SK-N-SH treated with all-trans-retinoic acid at 6 μM for 48 hours (cell line): Measurements from ENCODE around the gene ZBTB7B.

Experiments
- ARNTL ChIP-seq: fragments of 450-650 bp; formaldehyde crosslinking; IDR thresholded peaks from 2 replicates; pipeline ENCODE4 v1.5.0; 2020; ENCODE audit warnings: low read depth, mild to moderate bottlenecking, moderate library complexity, borderline replicate concordance
- BACH2 ChIP-seq: fragments of 250-450 bp; sonication (Bioruptor Pico); IDR thresholded peaks from 2 replicates; pipeline ENCODE4 v1.9.0; 2021; ENCODE audit warnings: mild to moderate bottlenecking, borderline replicate concordance
- GLIS3 ChIP-seq: fragments of 250-450 bp; sonication (Bioruptor Pico); IDR thresholded peaks from 2 replicates; pipeline ENCODE4 v1.5.0; 2020; ENCODE audit warnings: mild to moderate bottlenecking, moderate library complexity
- OSR1 ChIP-seq: fragments of 250-450 bp; sonication (Bioruptor Pico); IDR thresholded peaks from 2 replicates; pipeline ENCODE4 v1.8.0; 2022; ENCODE audit warnings: moderate library complexity, mild to moderate bottlenecking, inconsistent platforms
- RARB ChIP-seq: fragments of 250-450 bp; sonication (Bioruptor Pico); IDR thresholded peaks from 2 replicates; pipeline ENCODE4 v1.8.0; 2021; ENCODE audit warnings: mild to moderate bottlenecking, moderate library complexity
- TCF4 ChIP-seq: fragments of 250-450 bp; sonication (Bioruptor Pico); IDR thresholded peaks from 2 replicates; pipeline ENCODE4 v1.8.0; 2021; ENCODE audit warnings: mild to moderate bottlenecking, moderate library complexity, borderline replicate concordance
- ZC3H10 ChIP-seq: fragments of 250-450 bp; sonication (Bioruptor Pico); IDR thresholded peaks from 2 replicates; pipeline ENCODE4 v1.5.1; 2021; ENCODE audit warnings: mild to moderate bottlenecking, moderate library complexity
- ZFP3 ChIP-seq: fragments of 250-450 bp; sonication (Bioruptor Pico); IDR thresholded peaks from 2 replicates; pipeline ENCODE4 v1.5.0; 2020; ENCODE audit warnings: mild to moderate bottlenecking, moderate library complexity
- ZFP30 ChIP-seq: fragments of 450-650 bp; formaldehyde crosslinking; IDR thresholded peaks from 2 replicates; pipeline ENCODE4 v1.5.0; 2022; ENCODE audit warnings: mild to moderate bottlenecking, moderate library complexity
- ZNF565 ChIP-seq: fragments of 450-650 bp; formaldehyde crosslinking; conservative IDR thresholded peaks from 2 replicates; pipeline ENCODE4 v1.5.0; 2020; ENCODE audit warnings: low read depth, mild to moderate bottlenecking, moderate library complexity
- ZNF8 ChIP-seq: fragments of 450-650 bp; formaldehyde crosslinking; IDR thresholded peaks from 2 replicates; pipeline ENCODE4 v1.5.0; 2020; ENCODE audit warnings: mild to moderate bottlenecking, moderate library complexity
- TF ChIP-seq, protein P1 (sequence below): fragments of 250-450 bp; sonication (Bioruptor Pico); IDR thresholded peaks from 2 replicates; pipeline ENCODE4 v1.8.0; 2020; ENCODE audit warnings: mild to moderate bottlenecking, moderate library complexity, borderline replicate concordance
- TF ChIP-seq, protein P2 (sequence below): fragments of 250-450 bp; sonication (Bioruptor Pico); IDR thresholded peaks from 2 replicates; pipeline ENCODE4 v1.5.1; 2020; ENCODE audit warnings: low read depth, mild to moderate bottlenecking, moderate library complexity

DNA sequence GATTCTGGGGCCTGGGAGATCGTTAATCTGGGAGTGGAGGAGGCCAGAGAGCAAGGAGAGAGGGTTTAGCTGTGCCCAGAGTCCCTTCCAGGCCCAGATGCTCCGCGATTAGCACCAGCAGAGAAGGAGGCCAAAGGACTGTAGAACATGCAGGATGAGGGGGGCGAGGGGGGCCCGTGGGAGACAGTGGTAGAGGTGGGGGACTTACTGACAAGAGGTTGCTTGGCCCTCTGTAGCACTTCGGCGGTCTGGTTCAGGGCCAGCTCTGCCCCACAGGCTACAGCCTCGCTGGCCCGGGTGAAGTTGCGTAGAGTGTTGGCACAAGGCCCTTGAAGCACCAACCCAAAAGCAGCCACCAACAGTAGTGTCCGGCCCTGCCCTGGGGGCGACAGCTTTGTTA is 30.3 kb downstream of the ZBTB7B start:
- TF ChIP-seq, protein P1, sequence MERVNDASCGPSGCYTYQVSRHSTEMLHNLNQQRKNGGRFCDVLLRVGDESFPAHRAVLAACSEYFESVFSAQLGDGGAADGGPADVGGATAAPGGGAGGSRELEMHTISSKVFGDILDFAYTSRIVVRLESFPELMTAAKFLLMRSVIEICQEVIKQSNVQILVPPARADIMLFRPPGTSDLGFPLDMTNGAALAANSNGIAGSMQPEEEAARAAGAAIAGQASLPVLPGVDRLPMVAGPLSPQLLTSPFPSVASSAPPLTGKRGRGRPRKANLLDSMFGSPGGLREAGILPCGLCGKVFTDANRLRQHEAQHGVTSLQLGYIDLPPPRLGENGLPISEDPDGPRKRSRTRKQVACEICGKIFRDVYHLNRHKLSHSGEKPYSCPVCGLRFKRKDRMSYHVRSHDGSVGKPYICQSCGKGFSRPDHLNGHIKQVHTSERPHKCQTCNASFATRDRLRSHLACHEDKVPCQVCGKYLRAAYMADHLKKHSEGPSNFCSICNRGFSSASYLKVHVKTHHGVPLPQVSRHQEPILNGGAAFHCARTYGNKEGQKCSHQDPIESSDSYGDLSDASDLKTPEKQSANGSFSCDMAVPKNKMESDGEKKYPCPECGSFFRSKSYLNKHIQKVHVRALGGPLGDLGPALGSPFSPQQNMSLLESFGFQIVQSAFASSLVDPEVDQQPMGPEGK (CRISPR knock-in tag): no peak
- TF ChIP-seq ZNF565 (CRISPR knock-in tag): no peak
- TF ChIP-seq, protein P2, sequence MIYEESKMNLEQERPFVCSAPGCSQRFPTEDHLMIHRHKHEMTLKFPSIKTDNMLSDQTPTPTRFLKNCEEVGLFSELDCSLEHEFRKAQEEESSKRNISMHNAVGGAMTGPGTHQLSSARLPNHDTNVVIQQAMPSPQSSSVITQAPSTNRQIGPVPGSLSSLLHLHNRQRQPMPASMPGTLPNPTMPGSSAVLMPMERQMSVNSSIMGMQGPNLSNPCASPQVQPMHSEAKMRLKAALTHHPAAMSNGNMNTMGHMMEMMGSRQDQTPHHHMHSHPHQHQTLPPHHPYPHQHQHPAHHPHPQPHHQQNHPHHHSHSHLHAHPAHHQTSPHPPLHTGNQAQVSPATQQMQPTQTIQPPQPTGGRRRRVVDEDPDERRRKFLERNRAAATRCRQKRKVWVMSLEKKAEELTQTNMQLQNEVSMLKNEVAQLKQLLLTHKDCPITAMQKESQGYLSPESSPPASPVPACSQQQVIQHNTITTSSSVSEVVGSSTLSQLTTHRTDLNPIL (CRISPR knock-in tag): no peak
- no peak for TF ChIP-seq ZFP30 (CRISPR knock-in tag)
- no peak for TF ChIP-seq GLIS3 (CRISPR knock-in tag)
- TF ChIP-seq ARNTL (CRISPR knock-in tag): no peak
- TF ChIP-seq ZFP3 (CRISPR knock-in tag): no peak
- no peak for TF ChIP-seq BACH2 (CRISPR knock-in tag)
- TF ChIP-seq RARB (CRISPR knock-in tag): no peak
- no peak for TF ChIP-seq ZC3H10 (CRISPR knock-in tag)
- TF ChIP-seq TCF4 (CRISPR knock-in tag): no peak
- TF ChIP-seq ZNF8 (CRISPR knock-in tag): no peak
- TF ChIP-seq OSR1: no peak
